H7 (cell line): ENCODE measurements around the gene POLA1. TPM values are rescaled to one million over a fixed set of nuclear protein-coding genes. Genes with fewer than 3 reads are reported as not detected.

Experiments
- DNase-seq: peaks from one replicate; pipeline ENCODE4 v3.0.0; 2012
- H3K27me3 ChIP-seq: 2 replicates; pipeline ENCODE4 v1.6.0; 2011; ENCODE audit warnings: mild to moderate bottlenecking, low read length; ENCODE audit not compliant: control insufficient read depth, insufficient read depth
- H3K36me3 ChIP-seq: replicated peaks from 2 replicates; pipeline ENCODE4 v1.5.1; 2011; ENCODE audit warnings: low read length; ENCODE audit not compliant: control insufficient read depth, insufficient read depth
- H3K4me3 ChIP-seq: 2 replicates; pipeline ENCODE4 v1.5.1; 2011; ENCODE audit warnings: low read depth, mild to moderate bottlenecking, control low read depth, low read length, moderate library complexity; ENCODE audit not compliant: insufficient read depth
- total RNA-seq: library from RNA; depleted of rRNA; stranded (reverse); fragments of >200 nt; shearing (Covaris generic); gene quantifications from 2 replicates; pipeline ENCODE4 v1.2.3, GENCODE V29; 2014

Gene POLA1
- total RNA-seq, 1 experiment from 2014 or later: 36.7 TPM

GRCh38 chrX:25003066-25003849, 309.5 kb downstream of the POLA1 start:
- Histone ChIP-seq H3K4me3 (peak overlapping the region; percentile 39), H3K36me3 (no peaks in the 10 kb centered on the region), H3K27me3 (peaks cover 92% of the 10 kb centered on the region)
- peak; percentile 87 for DNase-seq

GRCh38 chrX:25004040-25004439, 310.3 kb downstream of the POLA1 start:
- peaks cover 95% of the 10 kb centered on the region for H3K27me3 ChIP-seq
- no peaks in the 10 kb centered on the region for H3K36me3 ChIP-seq
- DNase-seq: peak; percentile 71
- H3K4me3 ChIP-seq: no peak overlapping the region

- Histone ChIP-seq H3K36me3 (no peaks in the 10 kb centered on the region), H3K4me3 (peak overlapping the region; percentile 17), H3K27me3 (peaks cover 98% of the 10 kb centered on the region)
- DNase-seq: peak; percentile 78
Observed at GRCh38 chrX:25004485-25005032, 310.8 kb downstream of the POLA1 start.

GRCh38 chrX:25005034-25005381, 311.3 kb downstream of the POLA1 start:
- peak; percentile 87 for DNase-seq
- Histone ChIP-seq H3K36me3 (no peaks in the 10 kb centered on the region), H3K4me3 (peak overlapping the region; percentile 17), H3K27me3 (peaks cover 99% of the 10 kb centered on the region)

DNA sequence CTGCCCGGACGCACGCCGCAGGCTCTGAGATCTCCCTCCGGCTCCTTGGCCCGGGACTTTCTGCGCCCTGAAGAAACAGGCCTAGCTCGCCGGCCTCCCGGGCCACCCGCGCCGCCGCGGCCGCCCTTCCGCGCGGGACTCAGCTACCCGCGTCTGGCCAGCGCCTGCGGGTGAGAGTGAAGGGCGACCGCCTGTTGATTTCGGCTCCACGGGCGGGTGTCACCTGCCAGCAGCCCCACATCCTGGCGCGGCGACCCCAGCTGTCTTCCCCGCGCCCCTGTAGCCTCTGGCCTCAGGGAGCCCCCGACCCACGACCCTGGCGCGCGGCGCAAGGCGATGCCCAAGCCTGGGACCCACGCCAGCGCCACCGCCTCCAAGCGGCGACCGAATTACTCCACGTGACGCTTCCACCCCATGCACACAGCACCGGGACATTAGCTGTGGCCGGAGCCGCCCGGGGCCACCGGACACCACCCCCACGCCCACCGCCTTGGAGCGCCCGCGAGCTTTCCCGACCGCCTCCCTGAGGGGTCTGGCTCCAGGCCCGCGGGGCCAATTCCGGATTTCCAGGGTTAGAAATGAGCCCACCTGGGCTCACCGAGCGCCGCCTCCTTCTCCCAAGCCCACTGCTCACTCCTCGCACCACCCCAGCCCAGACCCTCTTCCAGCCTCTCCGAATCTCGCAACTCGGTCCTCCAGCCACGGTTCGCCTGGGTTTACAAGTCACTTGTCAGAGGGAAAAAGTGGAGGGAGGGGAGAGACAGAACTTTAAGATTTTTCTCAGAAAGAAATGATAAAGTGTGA, 311.9 kb downstream of the POLA1 start:
- H3K27me3 ChIP-seq: peaks cover 99% of the 10 kb centered on the region
- DNase-seq: peak; percentile 74
- H3K36me3 ChIP-seq: no peaks in the 10 kb centered on the region
- peak overlapping the region; percentile 17 for H3K4me3 ChIP-seq

DNA sequence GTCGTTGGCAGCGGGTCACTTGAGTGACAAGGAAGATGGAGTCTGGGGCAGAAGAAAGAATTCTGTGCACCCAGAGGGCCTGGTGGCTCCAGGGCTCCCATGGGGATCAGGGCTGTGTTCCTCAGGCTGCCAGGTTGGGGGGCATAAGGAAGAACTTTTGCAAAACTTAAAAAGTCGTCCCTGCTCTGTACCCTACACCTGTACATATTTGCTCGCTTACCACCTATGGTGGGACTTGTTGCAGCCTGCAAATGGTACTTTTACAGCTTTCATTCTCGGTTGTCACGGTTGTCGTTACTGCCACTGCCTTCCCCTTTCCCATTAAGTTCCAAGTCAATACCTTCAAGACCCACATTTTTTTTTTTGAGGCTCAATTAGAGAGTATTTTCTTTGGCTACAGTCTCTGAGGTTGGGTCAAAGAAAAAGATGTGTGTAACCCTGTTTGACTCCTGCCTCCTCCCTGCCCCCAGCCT, 312.9 kb downstream of the POLA1 start:
- DNase-seq: peak; percentile 57
- Histone ChIP-seq H3K4me3 (no peak overlapping the region; the same call in 1 of the 2 replicates), H3K27me3 (peaks cover 99% of the 10 kb centered on the region), H3K36me3 (no peaks in the 10 kb centered on the region)

- DNase-seq: peak; percentile 88
- Histone ChIP-seq H3K27me3 (peaks cover 99% of the 10 kb centered on the region), H3K36me3 (no peaks in the 10 kb centered on the region), H3K4me3 (peak overlapping the region; percentile 29)
Observed at GRCh38 chrX:25007059-25008053, 313.6 kb downstream of the POLA1 start.

- peak; percentile 18 for DNase-seq
Observed at GRCh38 chrX:25009407-25009806, 315.7 kb downstream of the POLA1 start.

DNA sequence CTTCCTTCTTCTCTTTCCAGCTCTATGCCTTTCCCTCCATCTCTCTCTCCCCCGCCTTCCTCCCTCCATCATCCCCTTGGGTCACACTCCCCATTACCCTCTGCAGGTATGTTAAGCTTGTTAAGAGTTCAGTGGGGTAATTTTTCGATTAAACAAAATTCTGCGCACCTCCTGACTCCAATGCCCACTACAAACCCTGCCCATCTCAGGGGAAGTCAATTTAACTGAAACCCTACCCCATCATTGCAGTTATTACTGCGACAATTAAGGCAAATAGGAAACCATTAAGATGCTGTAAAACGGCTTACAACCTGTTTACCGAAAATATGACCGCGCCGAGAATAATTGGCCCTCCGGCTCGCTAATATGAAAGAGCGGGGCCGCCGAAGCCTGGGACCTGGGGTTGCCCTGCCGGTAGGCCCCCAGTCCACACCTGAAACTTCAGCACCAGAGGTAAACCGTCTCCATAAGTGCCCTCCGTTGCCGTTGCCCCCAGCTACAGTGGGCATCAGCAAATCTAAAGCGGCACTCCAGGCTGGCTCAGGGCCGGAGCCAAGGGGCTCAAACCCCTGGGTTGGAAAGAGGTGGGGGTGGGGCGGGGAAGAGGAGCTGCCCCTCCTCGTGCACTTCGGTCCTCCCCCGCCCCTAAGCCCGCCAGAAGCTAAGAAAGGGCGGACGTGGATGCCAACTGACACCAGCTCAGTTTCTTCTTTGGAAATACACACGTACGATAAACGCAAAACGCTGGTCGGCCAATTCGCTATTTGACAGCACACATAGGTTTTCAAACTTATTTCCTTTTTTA, 317.3 kb downstream of the POLA1 start:
- Histone ChIP-seq H3K27me3 (peaks cover 98% of the 10 kb centered on the region), H3K36me3 (no peaks in the 10 kb centered on the region), H3K4me3 (no peak overlapping the region)
- peak; percentile 71 for DNase-seq

More at GRCh38 chrX:25009407-25009806, 315.7 kb downstream of the POLA1 start:
- H3K27me3 ChIP-seq: peaks cover 99% of the 10 kb centered on the region
- H3K4me3 ChIP-seq: no peak overlapping the region
- H3K36me3 ChIP-seq: no peaks in the 10 kb centered on the region

DNA sequence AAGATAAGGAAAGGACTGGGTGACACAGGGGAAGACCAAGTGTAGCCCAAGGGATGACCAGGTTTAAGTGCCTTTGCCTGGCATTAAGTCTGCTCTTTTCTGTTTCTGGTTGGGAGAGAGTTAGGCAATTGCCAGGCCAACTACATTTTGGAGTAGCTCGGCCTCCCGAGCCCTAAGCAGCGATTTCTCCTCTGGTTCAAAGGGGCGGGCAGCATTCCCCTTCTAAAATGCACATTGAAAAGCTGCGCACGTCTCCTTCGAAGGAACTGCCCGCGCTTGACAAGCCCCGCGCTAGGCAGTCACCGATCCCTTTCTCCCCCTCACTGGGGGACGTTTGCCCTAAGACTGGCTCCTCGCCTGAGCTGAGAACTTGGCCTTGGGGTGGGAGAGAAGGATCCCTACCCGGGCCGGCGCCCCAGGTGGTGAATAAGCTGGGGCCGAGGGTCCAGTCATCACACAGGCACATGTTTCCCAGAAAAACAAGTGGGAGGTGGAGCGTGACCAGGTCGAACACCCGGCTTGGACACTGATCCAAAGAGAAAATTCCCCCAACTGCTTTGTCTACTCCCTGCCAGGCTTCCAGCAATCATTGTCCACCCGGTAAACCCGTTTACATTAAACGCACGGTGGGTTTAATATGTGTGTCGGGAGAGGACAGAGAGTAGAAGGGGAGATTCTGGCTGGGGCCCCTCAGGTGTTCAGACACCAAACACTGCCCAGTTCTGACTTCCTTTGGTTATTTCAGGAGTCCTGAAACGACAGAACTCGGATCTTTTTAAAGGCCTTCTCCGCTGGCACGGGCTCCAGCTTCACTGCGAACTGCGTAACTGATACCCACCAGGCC, 318.1 kb downstream of the POLA1 start:
- Histone ChIP-seq H3K36me3 (no peaks in the 10 kb centered on the region), H3K27me3 (peaks cover 98% of the 10 kb centered on the region), H3K4me3 (no peak overlapping the region)
- DNase-seq: peak; percentile 66

DNA sequence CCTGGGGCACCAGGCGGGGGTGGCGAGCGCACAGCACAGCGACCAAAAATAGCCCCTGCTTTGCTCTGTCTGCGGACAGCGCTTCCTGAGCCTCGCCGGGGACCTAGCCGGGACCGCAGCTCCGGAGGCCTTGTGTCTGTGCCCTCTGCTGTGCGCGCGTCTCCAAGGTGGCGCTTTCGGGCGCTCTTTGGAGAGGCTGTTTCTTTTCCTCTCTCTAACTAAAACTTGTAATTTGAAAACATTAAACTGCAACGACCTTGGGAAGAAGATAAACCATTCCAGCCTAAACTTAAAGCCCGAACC, 318.7 kb downstream of the POLA1 start:
- no peaks in the 10 kb centered on the region for H3K36me3 ChIP-seq
- DNase-seq: peak; percentile 85
- H3K4me3 ChIP-seq: no peak overlapping the region; the same call in 1 of the 2 replicates
- peaks cover 98% of the 10 kb centered on the region for H3K27me3 ChIP-seq

- Histone ChIP-seq H3K27me3 (peaks cover 98% of the 10 kb centered on the region), H3K36me3 (no peaks in the 10 kb centered on the region), H3K4me3 (peak overlapping the region; percentile 20; the same call in 1 of the 2 replicates)
- DNase-seq: peak; percentile 79
Observed at GRCh38 chrX:25012793-25013631, 319.3 kb downstream of the POLA1 start.
